Mucosa of stomach (tissue), 1 donor: Measurements from ENCODE around the gene IL1RL1.
"Not testable (repeated sequence)": the region's sequence is repeated elsewhere in the genome, so short reads cannot be mapped to it uniquely, and the experiment has no call there.

ENCODE experiments used
- H3K27me3 ChIP-seq: one replicate; pipeline ENCODE4 v1.7.0; 2013; ENCODE audit warnings: mild to moderate bottlenecking, low read length; ENCODE audit not compliant: control insufficient read depth, insufficient read depth
- H3K36me3 ChIP-seq: one replicate; pipeline ENCODE4 v1.7.0; 2013; ENCODE audit warnings: low read length; ENCODE audit not compliant: control insufficient read depth, insufficient read depth
- H3K4me1 ChIP-seq: one replicate; pipeline ENCODE4 v1.7.0; 2013; ENCODE audit warnings: mild to moderate bottlenecking, low read length; ENCODE audit not compliant: control insufficient read depth, insufficient read depth
- H3K4me3 ChIP-seq: one replicate; pipeline ENCODE4 v1.7.0; 2013; ENCODE audit warnings: low read length
- H3K9ac ChIP-seq: one replicate; pipeline ENCODE4 v1.7.0; 2013; ENCODE audit warnings: mild to moderate bottlenecking, low read length, moderate library complexity
- H3K9me3 ChIP-seq: one replicate; pipeline ENCODE4 v1.7.0; 2013; ENCODE audit warnings: mild to moderate bottlenecking, low read length, moderate library complexity; ENCODE audit not compliant: control insufficient read depth
- donor health status: Pancreatic carcinoma.

IL1RL1 gene

DNA sequence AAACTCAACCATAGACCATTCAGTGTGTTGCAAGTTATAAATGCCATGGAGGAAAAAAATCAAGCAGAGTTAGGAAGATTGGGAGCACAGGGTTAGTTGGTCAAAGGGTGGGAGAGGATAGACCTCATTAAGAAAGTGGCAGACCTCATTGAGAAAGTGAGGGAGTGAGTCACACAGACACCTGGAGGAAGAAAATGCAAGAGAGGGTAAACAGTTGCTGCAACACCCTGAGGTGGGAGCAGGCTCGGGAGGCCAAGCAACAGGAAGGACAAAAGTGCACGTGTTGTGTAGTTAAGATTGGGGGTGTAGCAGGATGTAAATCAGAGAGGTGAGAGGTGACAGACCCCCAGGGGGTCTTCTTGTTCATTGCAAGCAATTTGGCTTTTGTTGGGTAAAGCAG is 6.4 kb downstream of the IL1RL1 start:
- Histone ChIP-seq H3K4me1 (peaks cover 6% of the 10 kb centered on the region), H3K4me3 (no peak overlapping the region), H3K36me3 (no peaks in the 10 kb centered on the region), H3K9ac (no peak overlapping the region), H3K27me3 (no peaks in the 10 kb centered on the region), H3K9me3 (no peaks in the 10 kb centered on the region)

DNA sequence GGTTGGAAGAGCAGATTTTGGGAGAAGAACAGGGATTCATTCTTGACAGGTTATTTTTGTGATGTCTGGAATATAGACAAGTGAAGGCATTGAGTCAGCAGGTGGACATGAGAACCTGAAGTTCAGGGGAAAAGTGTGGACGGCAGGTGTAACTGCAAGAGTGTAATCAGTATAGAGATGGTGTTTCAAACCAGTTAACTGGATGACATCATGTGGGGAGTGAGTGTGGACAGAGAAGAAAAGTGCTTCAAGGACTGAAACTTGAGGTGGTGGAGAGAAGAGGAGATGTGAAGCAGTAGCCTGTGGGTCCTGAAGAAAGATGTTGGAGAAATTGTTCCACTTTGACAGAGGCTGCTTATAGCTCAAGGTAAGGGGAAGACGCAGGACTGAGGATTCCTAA is 7.1 kb downstream of the IL1RL1 start:
- H3K4me1 ChIP-seq = peaks cover 6% of the 10 kb centered on the region
- H3K27me3 ChIP-seq = no peaks in the 10 kb centered on the region
- H3K9ac ChIP-seq = no peak overlapping the region
- H3K36me3 ChIP-seq = no peaks in the 10 kb centered on the region
- no peak overlapping the region for H3K4me3 ChIP-seq
- H3K9me3 ChIP-seq = no peaks in the 10 kb centered on the region

DNA sequence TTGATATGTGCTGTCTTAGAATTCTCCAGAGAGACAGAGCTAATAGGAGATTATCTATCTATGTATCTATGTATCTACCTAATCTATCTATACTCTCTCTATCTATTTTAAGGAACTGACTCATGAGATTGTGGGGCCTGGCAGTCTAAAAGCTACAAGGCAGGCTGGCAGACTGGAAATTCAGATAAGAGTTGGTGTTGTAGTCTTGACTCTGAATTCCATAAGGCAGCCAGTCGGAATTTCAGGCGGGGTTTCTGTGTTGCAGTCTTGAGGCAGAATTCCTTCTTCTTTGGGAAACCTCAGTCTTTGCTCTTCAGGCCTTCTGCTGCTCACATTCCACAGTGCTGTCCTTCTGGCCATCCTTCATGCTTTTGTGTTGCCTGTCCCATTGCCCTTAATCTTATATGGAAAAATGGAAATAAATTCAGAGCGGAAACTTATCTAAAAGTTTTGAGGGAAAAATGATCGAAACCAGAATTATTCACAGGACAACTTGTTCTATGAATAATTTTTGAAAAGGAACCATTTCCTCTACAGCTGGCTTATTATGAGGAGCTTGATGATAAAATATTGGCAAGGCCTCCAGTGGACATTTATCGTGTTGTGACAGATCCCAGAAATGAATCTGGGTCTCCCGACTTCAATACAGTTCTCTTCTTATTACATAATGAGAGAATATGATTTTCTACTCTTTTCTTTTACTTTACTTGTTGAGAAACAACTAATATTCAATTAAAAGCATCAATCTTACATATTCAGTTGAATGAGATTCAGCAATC is 10.8 kb downstream of the IL1RL1 start:
- H3K4me3 ChIP-seq = no peak overlapping the region

DNA sequence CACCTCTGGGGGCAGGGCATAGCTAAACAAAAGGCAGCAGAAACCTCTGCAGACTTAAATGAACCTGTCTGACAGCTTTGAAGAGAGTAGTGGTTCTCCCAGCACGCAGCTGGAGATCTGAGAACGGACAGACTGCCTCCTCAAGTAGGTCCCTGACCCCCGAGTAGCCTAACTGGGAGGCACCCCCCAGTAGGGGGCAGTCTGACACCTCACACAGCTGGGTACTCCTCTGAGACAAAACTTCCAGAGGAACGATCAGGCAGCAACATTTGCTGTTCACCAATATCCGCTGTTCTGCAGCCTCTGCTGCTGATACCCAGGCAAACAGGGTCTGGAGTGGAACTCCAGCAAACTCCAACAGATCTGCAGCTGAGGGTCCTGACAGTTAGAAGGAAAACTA is 13.6 kb downstream of the IL1RL1 start:
- H3K27me3 ChIP-seq, H3K36me3 ChIP-seq, H3K4me3 ChIP-seq, H3K4me1 ChIP-seq, H3K9me3 ChIP-seq, H3K9ac ChIP-seq: not testable (repeated sequence)

More for the DNA sequence above, 10.8 kb downstream of the IL1RL1 start:
- Histone ChIP-seq H3K9me3 (no peaks in the 10 kb centered on the region), H3K36me3 (no peaks in the 10 kb centered on the region), H3K27me3 (no peaks in the 10 kb centered on the region), H3K9ac (no peak overlapping the region), H3K4me1 (peaks cover 6% of the 10 kb centered on the region)

DNA sequence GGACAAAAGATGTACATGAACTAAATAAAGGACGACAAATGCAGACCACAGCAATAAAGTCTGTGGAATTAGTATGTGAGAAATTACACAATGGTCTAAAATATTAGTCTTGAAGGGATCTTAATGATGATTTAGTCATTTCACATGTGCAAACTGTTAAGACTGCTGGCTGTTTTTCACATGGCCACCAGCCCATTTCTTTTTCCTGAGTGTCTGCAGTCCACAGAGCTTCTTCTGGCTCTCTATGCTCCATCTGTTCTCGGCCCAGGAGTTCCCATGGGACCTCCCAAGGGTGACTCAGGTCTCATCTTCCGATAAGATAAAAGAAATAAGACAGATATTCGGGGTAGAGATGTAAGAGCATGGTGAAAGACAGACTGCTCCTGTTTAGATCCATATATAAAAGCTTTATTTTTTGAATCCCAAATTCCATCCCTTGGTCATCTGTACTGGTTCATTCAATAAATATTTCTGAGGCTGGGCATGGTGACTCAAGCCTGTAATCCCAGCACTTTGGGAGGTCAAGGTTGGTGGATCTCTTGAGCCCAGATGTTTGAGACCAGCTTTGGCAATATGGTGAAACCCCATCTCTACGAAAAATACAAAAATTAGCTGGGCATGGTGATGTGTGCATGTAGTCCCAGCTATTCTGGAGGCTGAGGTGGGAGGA is 20.1 kb downstream of the IL1RL1 start:
- Histone ChIP-seq H3K4me1 (no peaks in the 10 kb centered on the region), H3K9me3 (no peaks in the 10 kb centered on the region), H3K9ac (no peak overlapping the region), H3K27me3 (no peaks in the 10 kb centered on the region), H3K36me3 (no peaks in the 10 kb centered on the region), H3K4me3 (no peak overlapping the region)

DNA sequence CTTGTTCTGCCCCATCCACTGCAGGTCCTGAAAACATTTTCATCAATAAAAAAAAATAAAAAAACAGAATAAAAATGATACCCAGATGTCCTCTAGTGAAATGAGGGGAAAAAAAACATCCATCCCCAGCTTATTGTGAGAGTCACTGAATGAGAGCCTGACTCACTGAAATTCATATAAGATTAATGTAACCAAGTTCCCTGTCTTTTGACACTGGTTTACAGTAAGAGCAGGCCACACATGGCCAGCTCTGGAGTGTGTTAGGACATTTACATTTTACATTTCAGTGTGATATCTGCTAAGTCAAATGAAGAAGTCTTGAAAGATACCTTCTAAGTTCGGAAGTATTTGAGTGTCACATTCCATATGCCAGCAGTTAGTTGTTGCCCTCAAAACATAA is 23.1 kb downstream of the IL1RL1 start:
- Histone ChIP-seq H3K9ac (no peak overlapping the region), H3K36me3 (no peaks in the 10 kb centered on the region), H3K27me3 (no peaks in the 10 kb centered on the region), H3K4me3 (no peak overlapping the region), H3K9me3 (no peaks in the 10 kb centered on the region), H3K4me1 (no peaks in the 10 kb centered on the region)

DNA sequence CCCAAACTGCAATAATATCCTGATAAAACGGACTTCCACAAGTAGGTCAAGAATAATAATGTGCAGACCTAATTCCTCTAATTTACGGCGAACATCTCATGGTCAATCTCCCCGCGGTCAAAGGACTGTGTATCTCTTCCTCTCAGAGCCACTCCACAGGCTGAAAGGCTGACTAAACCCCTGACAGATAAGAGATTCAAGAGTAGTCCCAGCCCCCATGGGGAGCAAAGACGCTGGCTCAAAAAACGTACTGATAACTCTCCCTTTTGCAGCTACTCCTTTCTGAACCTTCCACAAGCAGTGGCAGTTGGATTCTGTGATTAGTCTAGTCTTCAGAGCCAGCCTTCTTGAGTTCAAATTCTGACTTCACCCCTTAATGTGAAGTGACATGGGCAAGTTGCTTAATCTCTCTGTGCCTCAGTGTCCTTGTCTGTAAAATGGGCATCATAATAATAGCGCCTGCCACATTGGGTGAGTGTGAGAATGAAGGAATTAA is 24.6 kb downstream of the IL1RL1 start:
- H3K9me3 ChIP-seq = no peaks in the 10 kb centered on the region
- no peak overlapping the region for H3K4me3 ChIP-seq
- H3K27me3 ChIP-seq = no peaks in the 10 kb centered on the region
- no peaks in the 10 kb centered on the region for H3K36me3 ChIP-seq
- no peaks in the 10 kb centered on the region for H3K4me1 ChIP-seq
- no peak overlapping the region for H3K9ac ChIP-seq

DNA sequence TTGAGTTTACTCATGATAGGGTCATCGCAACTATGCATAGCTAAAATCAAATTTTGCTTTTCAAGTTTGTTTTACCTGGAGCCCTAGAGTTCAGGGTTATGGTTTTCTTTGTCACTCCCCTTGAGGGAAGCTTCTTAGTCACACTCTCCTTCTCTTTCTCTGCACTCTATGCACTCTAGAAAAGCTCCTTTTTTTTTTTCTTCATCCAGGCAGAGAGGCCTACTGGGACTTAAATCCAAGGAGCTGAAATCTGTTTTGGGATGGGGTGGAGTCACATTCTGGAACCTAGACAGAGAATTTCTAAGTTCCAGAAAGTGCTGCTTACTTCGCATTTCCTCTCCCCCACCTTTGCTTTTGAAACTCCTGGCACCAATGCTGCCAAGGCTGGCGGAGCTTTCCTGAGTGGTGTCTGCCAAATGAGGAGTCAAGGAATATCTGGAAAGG is 25.2 kb downstream of the IL1RL1 start:
- Histone ChIP-seq H3K4me3 (no peak overlapping the region), H3K9ac (no peak overlapping the region), H3K4me1 (no peaks in the 10 kb centered on the region), H3K9me3 (no peaks in the 10 kb centered on the region), H3K36me3 (no peaks in the 10 kb centered on the region), H3K27me3 (no peaks in the 10 kb centered on the region)

DNA sequence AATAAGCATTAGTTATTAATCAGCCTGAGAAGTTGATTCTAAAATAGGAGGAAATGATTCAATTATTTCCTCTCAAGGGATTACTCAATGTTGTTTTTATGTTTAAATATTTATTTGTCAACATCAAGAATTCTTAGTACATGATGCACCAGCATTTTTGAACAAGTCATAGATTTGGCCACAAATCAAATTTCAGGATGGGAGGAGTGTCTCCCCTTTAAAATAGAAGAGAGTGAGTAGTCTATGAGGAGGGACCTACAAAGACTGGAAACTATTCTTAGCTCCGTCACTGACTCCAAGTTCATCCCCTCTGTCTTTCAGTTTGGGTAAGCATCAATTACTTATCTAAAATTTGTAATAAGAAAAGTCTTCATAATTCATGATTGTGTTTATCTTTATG is 25.6 kb downstream of the IL1RL1 start:
- Histone ChIP-seq H3K9ac (no peak overlapping the region), H3K4me3 (no peak overlapping the region), H3K27me3 (no peaks in the 10 kb centered on the region), H3K36me3 (no peaks in the 10 kb centered on the region), H3K4me1 (no peaks in the 10 kb centered on the region), H3K9me3 (no peaks in the 10 kb centered on the region)

DNA sequence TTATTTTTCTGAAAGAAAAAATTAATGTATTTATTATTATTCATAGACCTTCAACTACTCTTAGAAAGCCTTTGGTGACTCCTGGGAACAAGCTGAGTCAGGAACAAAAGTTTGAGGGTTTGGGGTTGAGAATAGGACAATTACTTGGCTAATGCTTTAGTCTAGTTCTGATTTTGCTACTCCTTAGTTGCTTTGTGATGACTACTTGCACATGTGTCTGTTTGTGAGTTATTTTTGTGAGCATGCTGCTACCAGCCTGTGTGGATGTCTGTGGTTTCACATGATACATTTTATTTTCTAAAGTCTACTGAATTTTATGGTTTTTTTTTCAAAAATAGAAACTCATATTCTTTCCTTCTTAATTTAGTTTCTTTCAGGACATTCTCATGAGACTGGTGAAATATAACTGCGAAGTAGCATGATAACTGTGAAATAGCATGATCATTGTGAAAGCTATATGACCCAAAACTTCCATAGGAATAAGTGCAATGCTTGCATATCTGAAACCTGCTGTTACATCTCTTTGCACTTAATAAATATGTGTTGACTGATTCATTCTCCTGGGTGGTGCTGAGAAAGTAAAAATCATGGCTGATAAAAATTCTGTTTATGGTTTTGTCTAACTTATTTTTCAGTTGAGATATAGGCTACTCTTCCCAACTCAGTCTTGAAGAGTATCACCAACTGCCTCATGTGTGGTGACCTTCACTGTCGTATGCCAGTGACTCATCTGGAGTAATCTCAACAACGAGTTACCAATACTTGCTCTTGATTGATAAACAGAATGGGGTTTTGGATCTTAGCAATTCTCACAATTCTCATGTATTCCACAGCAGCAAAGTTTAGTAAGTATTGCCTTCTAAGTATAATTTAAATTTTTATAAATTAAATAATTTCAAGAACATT is 26.4 kb downstream of the IL1RL1 start:
- Histone ChIP-seq H3K9ac (no peak overlapping the region), H3K27me3 (no peaks in the 10 kb centered on the region), H3K9me3 (no peaks in the 10 kb centered on the region), H3K36me3 (no peaks in the 10 kb centered on the region), H3K4me1 (no peaks in the 10 kb centered on the region), H3K4me3 (no peak overlapping the region)

DNA sequence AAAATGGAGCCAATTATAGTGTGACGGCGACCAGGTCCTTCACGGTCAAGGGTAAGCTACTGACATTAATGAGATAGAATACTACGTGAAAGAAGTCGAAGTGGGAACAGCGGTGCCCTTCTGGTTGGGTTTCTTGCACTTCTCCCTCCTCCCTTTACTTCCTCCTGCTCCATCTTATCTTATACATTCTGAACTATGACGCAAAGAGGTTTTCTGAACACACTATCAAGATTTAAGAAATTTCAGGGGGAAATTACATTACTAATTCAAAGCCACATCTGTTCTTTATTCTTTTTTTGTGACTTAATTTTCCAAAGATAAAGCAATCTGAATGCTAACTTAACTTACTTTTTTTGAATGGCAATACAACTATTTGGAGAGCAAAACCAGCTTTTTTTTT is 29.4 kb downstream of the IL1RL1 start:
- Histone ChIP-seq H3K4me3 (no peak overlapping the region), H3K4me1 (no peaks in the 10 kb centered on the region), H3K9me3 (no peaks in the 10 kb centered on the region), H3K36me3 (no peaks in the 10 kb centered on the region), H3K27me3 (no peaks in the 10 kb centered on the region), H3K9ac (no peak overlapping the region)

DNA sequence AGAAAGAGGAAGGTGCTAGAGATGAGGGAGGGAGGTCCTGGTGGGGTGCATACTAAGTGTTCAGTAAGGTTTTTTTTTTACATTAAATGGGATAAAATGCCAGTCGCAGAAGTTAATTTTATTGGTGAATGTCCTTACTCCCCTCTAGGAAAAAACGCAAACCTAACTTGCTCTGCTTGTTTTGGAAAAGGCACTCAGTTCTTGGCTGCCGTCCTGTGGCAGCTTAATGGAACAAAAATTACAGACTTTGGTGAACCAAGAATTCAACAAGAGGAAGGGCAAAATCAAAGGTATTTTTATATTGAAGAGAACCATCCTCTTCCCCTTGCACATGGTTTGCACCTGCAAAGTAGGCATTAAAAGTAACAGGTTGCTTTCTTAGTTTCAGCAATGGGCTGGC is 31.5 kb downstream of the IL1RL1 start:
- Histone ChIP-seq H3K9me3 (no peaks in the 10 kb centered on the region), H3K4me3 (no peak overlapping the region), H3K4me1 (no peaks in the 10 kb centered on the region), H3K36me3 (no peaks in the 10 kb centered on the region), H3K27me3 (no peaks in the 10 kb centered on the region), H3K9ac (no peak overlapping the region)
